Ovary (tissue), 3 donors: ENCODE results near the gene ETF1.

Experiments
- POLR2A ChIP-seq: fragments of 450-650 bp; IDR thresholded peaks from one replicate; pipeline ENCODE4 v1.6.1; 2017; ENCODE audit warnings: antibody characterized with exemption, mild to moderate bottlenecking, moderate library complexity
- TF ChIP-seq, protein P1 (sequence below), 3 donors: fragments of 450-650 bp in 2 of 3; fragments of 200-600 bp in 1 of 3; IDR thresholded peaks; one replicate each; pipeline versions ENCODE4 v1.5.1 to v1.8.0; 2016 to 2022; ENCODE audit warnings: antibody characterized with exemption in 3 of 3, mild to moderate bottlenecking in 1 of 3
- donor health status: DM: no; HTN: no; CAD: no.

DNA sequence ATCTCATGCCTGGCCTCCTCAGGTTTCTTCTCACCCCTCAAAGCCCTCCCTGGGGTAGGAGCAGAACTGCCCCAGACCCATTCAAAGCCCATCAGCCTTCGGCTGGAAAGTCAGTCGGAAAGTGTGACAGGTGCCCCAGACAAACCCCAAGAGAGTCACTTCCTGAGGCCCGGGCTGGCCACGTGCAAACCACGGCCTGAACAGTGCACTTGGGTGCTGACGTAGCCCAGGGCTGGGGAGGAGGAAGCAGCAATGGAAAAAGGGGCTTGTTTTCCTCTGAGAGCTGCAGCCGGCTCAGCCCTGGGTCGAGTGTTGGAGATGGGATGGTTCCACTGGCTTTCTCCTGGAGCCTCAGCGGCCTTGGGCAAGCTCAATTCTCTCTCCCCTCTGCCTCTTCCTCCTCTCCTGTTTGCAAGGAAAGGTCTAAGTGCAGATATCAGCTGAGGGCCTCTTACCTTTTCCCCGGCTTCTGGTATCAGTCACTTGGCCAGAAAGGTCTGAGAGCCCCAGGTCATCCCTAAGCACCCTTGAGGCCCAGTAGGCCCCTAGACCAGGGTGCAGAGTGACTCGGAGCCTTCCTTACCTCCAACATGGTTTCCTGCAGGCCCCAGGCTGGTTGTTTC, 83.6 kb downstream of the ETF1 start:
- TF ChIP-seq, protein P1, sequence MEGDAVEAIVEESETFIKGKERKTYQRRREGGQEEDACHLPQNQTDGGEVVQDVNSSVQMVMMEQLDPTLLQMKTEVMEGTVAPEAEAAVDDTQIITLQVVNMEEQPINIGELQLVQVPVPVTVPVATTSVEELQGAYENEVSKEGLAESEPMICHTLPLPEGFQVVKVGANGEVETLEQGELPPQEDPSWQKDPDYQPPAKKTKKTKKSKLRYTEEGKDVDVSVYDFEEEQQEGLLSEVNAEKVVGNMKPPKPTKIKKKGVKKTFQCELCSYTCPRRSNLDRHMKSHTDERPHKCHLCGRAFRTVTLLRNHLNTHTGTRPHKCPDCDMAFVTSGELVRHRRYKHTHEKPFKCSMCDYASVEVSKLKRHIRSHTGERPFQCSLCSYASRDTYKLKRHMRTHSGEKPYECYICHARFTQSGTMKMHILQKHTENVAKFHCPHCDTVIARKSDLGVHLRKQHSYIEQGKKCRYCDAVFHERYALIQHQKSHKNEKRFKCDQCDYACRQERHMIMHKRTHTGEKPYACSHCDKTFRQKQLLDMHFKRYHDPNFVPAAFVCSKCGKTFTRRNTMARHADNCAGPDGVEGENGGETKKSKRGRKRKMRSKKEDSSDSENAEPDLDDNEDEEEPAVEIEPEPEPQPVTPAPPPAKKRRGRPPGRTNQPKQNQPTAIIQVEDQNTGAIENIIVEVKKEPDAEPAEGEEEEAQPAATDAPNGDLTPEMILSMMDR (IDR thresholded peaks at IDR 0.05), result no peak
- no peak for TF ChIP-seq POLR2A
